Body of pancreas (tissue), 4 donors: ENCODE results near the gene BACH1. TPM values are rescaled to one million over a fixed set of nuclear protein-coding genes. Genes with fewer than 3 reads are reported as not detected.

Experiments used
- ATAC-seq: fragments of 150-250 bp; one replicate; pipeline ENCODE4 v1.9.1; 2016
- DNase-seq, 4 donors: peaks; one replicate each; pipeline ENCODE4 v3.0.0-alpha.2; 2019
- H3K27ac ChIP-seq, 4 donors: fragments of 200-600 bp; sonication (generic); 1 replicate in 3 of 4; 2 replicates in 1 of 4; pipeline versions ENCODE4 v1.5.1 to v1.6.1; 2016 to 2019; ENCODE audit warnings: mild to moderate bottlenecking in 1 of 4, mixed read lengths in 1 of 4, moderate library complexity in 1 of 4
- H3K27me3 ChIP-seq, 2 donors: fragments of 200-600 bp; sonication (generic); one replicate each; pipeline ENCODE4 v1.6.0; 2016; ENCODE audit warnings: mild to moderate bottlenecking in 1 of 2
- H3K36me3 ChIP-seq, 2 donors: fragments of 200-600 bp; sonication (generic); replicated peaks in 1 of 2; 2 replicates each; pipeline ENCODE4 v1.5.1; 2016; ENCODE audit warnings: low read depth in 2 of 2; ENCODE audit not compliant: insufficient read depth in 1 of 2
- H3K4me1 ChIP-seq: fragments of 200-600 bp; sonication (generic); one replicate; pipeline ENCODE4 v1.6.0; 2016
- H3K4me3 ChIP-seq, 2 donors: fragments of 200-600 bp; sonication (generic); 1 replicate in 1 of 2; 2 replicates in 1 of 2; pipeline ENCODE4 v1.5.1; 2016 to 2019
- H3K9me3 ChIP-seq, 3 donors: fragments of 200-600 bp; sonication (generic); 1 replicate in 2 of 3; 2 replicates in 1 of 3; pipeline ENCODE4 v1.5.1; 2016
- CTCF ChIP-seq, 7 experiments: fragments of 450-650 bp in 4 of 7; fragments of 200-600 bp in 3 of 7; sonication (generic) in 3 of 7; IDR thresholded peaks; one replicate each; pipeline ENCODE4 v1.5.1; 2016 to 2019; ENCODE audit warnings: antibody characterized with exemption in 7 of 7
- POLR2A ChIP-seq, 3 donors: fragments of 450-650 bp; IDR thresholded peaks; one replicate each; pipeline ENCODE4 v1.6.1; 2016; ENCODE audit warnings: antibody characterized with exemption in 3 of 3, mild to moderate bottlenecking in 2 of 3
- WGBS, 2 donors: methylation state at CpG; one replicate each; pipeline ENCODE4 v1.1.5; 2017; 5-methylcytosine and 5-hydroxymethylcytosine counted together
- intact Hi-C: fragments of 100-400 bp; cut with DNase I; formaldehyde crosslinking; loops from one replicate; pipeline ENCODE4 v1.15.1; 2023
- total RNA-seq, 2 donors: library from RNA; depleted of rRNA; stranded (reverse); fragments of >200 nt; gene quantifications; one replicate each; pipeline ENCODE4 v1.1.0, GENCODE V29; 2016

Gene BACH1
- total RNA-seq, 2 donors from 2014 or later, result 28.5 to 29.7 TPM

DNA sequence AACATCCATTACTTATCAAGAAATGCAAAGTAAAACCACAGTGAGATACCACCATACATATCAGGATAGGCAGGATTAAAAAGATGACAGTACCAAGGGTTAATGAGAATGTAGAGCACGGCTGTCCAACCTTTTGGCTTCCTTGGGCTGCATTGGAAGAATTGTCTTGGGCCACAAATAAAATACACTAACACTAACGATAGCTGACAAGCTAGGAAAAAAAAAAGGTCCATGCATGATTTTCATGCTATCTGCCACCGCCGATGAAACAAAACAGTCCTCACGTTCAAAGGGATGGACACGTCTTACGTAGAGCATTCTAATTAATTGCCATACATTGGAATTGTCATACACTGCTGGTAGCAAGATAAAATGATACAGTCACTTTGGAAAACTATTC is 14.3 kb downstream of the BACH1 start:
- Histone ChIP-seq H3K36me3 (no peaks in the 10 kb centered on the region), H3K27ac (no peak overlapping the region), H3K9me3 (no peaks in the 10 kb centered on the region), H3K27me3 (no peaks in the 10 kb centered on the region), H3K4me1 (peaks cover 50% of the 10 kb centered on the region), H3K4me3 (no peak overlapping the region)
- intact Hi-C loops, result no loop called here
- ATAC-seq (no peak), DNase-seq (no peak)
- 82 to 88% methylated on average over 7 of the region's 7 CpGs for WGBS, 2 donors
- TF ChIP-seq CTCF (IDR thresholded peaks at IDR 0.05) (no peak), POLR2A (IDR thresholded peaks at IDR 0.05) (no peak)

GRCh38 chr21:29313662-29314408 is 15.1 kb downstream of the BACH1 start:
- TF ChIP-seq POLR2A (IDR thresholded peaks at IDR 0.05) (no peak), CTCF (IDR thresholded peaks at IDR 0.05) (no peak)
- Histone ChIP-seq H3K4me3 (no peak overlapping the region), H3K27ac (no peak overlapping the region), H3K4me1 (peaks cover 59% of the 10 kb centered on the region), H3K36me3 (no peaks in the 10 kb centered on the region), H3K9me3 (no peaks in the 10 kb centered on the region), H3K27me3 (no peaks in the 10 kb centered on the region)
- no peak for DNase-seq
- whole genome bisulfite sequencing, 2 donors, result 85 to 86% methylated on average over 2 of the region's 2 CpGs
- no peak for ATAC-seq
- intact Hi-C loops, result no loop called here

DNA sequence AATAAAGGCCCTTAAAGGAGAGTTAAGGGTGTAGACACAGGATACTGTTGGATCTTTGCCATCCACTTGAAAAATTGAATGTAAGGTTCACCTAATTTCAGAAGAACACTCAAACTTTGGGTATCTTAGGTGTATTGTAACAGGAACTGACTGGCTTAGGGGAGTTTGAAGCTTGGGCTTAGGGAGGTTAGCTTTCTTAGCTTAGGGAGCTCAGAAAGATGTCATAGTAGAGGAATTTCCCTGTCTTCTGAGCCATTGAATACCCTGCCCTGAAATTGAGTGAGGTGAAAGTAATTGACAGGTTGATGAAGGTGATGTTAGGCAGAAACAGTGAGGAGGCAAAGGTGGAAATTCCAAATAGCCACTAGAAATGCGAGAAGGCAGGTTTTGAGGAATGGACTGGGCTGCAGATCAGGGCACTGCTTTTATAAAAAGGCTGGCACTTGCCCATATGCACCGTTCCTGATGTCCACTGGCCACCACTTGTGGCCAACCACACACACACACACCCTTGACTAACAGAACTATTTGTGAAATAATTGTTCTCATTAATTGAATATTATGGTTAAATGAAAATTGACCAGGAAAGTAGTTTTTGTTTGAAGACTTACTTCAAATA is 16.5 kb downstream of the BACH1 start:
- peaks cover 61% of the 10 kb centered on the region for H3K4me1 ChIP-seq
- ATAC-seq (no peak), DNase-seq (no peak)
- TF ChIP-seq CTCF (IDR thresholded peaks at IDR 0.05) (no peak), POLR2A (IDR thresholded peaks at IDR 0.05) (no peak)
- 39 to 49% methylated on average over 2 of the region's 2 CpGs for WGBS, 2 donors
- H3K27ac ChIP-seq, result no peak overlapping the region
- no peaks in the 10 kb centered on the region for H3K9me3 ChIP-seq
- no peak overlapping the region for H3K4me3 ChIP-seq
- intact Hi-C loops, result no loop called here
- H3K27me3 ChIP-seq, result no peaks in the 10 kb centered on the region
- H3K36me3 ChIP-seq, result no peaks in the 10 kb centered on the region

DNA sequence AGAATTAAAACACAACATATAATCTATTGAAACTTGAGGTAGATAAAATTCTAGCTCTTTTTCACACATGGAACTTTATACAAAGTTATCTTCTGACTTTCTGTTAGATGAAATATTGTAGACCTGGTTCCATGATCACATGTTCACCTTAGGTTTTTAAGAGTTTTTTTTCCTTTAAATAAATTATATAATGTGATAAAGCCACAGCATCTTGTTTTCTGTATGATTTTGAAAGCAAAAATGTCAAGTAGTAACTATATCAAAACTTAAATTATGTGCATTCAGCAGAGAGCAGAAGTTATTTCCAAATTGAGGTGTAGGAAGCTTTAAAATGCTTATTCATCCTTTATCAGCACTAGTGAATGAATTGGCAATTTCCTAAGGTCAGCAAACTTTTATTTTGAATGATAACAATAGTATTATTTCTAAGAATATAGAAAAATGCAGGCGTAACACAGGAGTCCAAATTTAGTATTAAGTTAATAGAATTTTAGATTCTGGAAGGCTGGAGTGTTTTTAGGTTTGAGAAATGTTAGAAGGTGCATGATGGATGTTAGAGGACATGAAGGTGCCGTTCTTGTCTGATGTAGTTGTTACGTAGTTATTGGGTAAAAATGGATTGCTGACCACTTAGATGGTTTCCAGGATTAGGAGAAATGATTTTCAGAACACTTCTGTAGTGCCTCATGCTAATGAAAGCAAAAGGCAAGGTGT is 17.5 kb downstream of the BACH1 start:
- TF ChIP-seq CTCF (IDR thresholded peaks at IDR 0.05) (no peak), POLR2A (IDR thresholded peaks at IDR 0.05) (no peak)
- no peak overlapping the region for H3K27ac ChIP-seq
- H3K4me3 ChIP-seq, result no peak overlapping the region
- H3K4me1 ChIP-seq, result peaks cover 61% of the 10 kb centered on the region
- H3K36me3 ChIP-seq, result no peaks in the 10 kb centered on the region
- WGBS, 2 donors, result 81 to 85% methylated on average over 3 of the region's 3 CpGs
- H3K9me3 ChIP-seq, result no peaks in the 10 kb centered on the region
- ATAC-seq (no peak), DNase-seq (no peak)
- intact Hi-C loops, result no loop called here
- H3K27me3 ChIP-seq, result no peaks in the 10 kb centered on the region
